Measurements from ENCODE around the gene MANEAL.

Gene MANEAL

GRCh38 chr1:37762516-37762915 is 31.1 kb upstream of the MANEAL start:
- TF ChIP-seq CTCF (IDR thresholded peaks at IDR 0.05; ENCODE audit: insufficient read depth, low read length) (no peak), GABPA (IDR thresholded peaks at IDR 0.05; ENCODE audit: low read depth) (no peak), POLR2AphosphoS5 (IDR thresholded peaks at IDR 0.05; ENCODE audit: low read depth) (no peak), REST (IDR thresholded peaks at IDR 0.05; ENCODE audit: insufficient replicate concordance, low read depth) (no peak), SPI1 (IDR thresholded peaks at IDR 0.05; ENCODE audit: borderline replicate concordance, low read depth) (no peak)
- Histone ChIP-seq H3K4me3 (replicated peaks; ENCODE audit: insufficient read depth, low read length) (no peak overlapping the region), H3K27me3 (ENCODE audit: insufficient read depth, poor library complexity, severe bottlenecking) (peaks cover 25% of the 10 kb centered on the region), H3K27ac (replicated peaks) (no peak overlapping the region)
- no peak for DNase-seq (ENCODE audit: low read depth in 1 of 2, low spot score in 1 of 2)

- Histone ChIP-seq H3K27ac (replicated peaks) (no peak overlapping the region), H3K27me3 (ENCODE audit: insufficient read depth, poor library complexity, severe bottlenecking) (peaks cover 28% of the 10 kb centered on the region), H3K4me3 (replicated peaks; ENCODE audit: insufficient read depth, low read length) (no peak overlapping the region)
- no peak for TF ChIP-seq SPI1 (IDR thresholded peaks at IDR 0.05; ENCODE audit: borderline replicate concordance, low read depth)
- no peak for TF ChIP-seq POLR2AphosphoS5 (IDR thresholded peaks at IDR 0.05; ENCODE audit: low read depth)
- no peak for TF ChIP-seq GABPA (IDR thresholded peaks at IDR 0.05; ENCODE audit: low read depth)
- no peak for TF ChIP-seq REST (IDR thresholded peaks at IDR 0.05; ENCODE audit: insufficient replicate concordance, low read depth)
- TF ChIP-seq CTCF (IDR thresholded peaks at IDR 0.05; ENCODE audit: insufficient read depth, low read length), result no peak
- no peak for DNase-seq (ENCODE audit: low read depth in 1 of 2, low spot score in 1 of 2)
These were observed 29.7 kb upstream of the MANEAL start for GRCh38 chr1:37763791-37764413.

GRCh38 chr1:37764414-37764825 is 29.2 kb upstream of the MANEAL start:
- Histone ChIP-seq H3K27ac (replicated peaks) (no peak overlapping the region), H3K27me3 (ENCODE audit: insufficient read depth, poor library complexity, severe bottlenecking) (peaks cover 28% of the 10 kb centered on the region), H3K4me3 (replicated peaks; ENCODE audit: insufficient read depth, low read length) (no peak overlapping the region)
- TF ChIP-seq SPI1 (IDR thresholded peaks at IDR 0.05; ENCODE audit: borderline replicate concordance, low read depth), result no peak
- TF ChIP-seq REST (IDR thresholded peaks at IDR 0.05; ENCODE audit: insufficient replicate concordance, low read depth), result peak; percentile 99
- no peak for TF ChIP-seq GABPA (IDR thresholded peaks at IDR 0.05; ENCODE audit: low read depth)
- TF ChIP-seq CTCF (IDR thresholded peaks at IDR 0.05; ENCODE audit: insufficient read depth, low read length), result no peak
- TF ChIP-seq POLR2AphosphoS5 (IDR thresholded peaks at IDR 0.05; ENCODE audit: low read depth), result no peak
- peak; percentile 7 to 46 for DNase-seq (ENCODE audit: low read depth in 1 of 2, low spot score in 1 of 2)
